GM04504 (cell line): Measurements from ENCODE around the gene MN1.

ENCODE experiments used
- DNase-seq: peaks from one replicate; pipeline ENCODE4 v3.0.0-alpha.2; 2012; ENCODE audit warnings: low read depth

The MN1 gene

GRCh38 chr22:27716074-27716473 is 85.5 kb downstream of the MN1 start:
- DNase-seq, result no peak

GRCh38 chr22:27715106-27715505 is 86.5 kb downstream of the MN1 start:
- no peak for DNase-seq

- no peak for DNase-seq
Observed at GRCh38 chr22:27714068-27714467, 87.5 kb downstream of the MN1 start.

- no peak for DNase-seq
Observed at GRCh38 chr22:27713461-27713860, 88.1 kb downstream of the MN1 start.

- no peak for DNase-seq
Observed at GRCh38 chr22:27711756-27712155, 89.8 kb downstream of the MN1 start.

- no peak for DNase-seq
Observed at GRCh38 chr22:27711012-27711411, 90.5 kb downstream of the MN1 start.

- no peak for DNase-seq
Observed at GRCh38 chr22:27709919-27710675, 91.5 kb downstream of the MN1 start.

- DNase-seq, result no peak
Observed at GRCh38 chr22:27706489-27706888, 95.1 kb downstream of the MN1 start.

GRCh38 chr22:27705408-27706080 is 96.0 kb downstream of the MN1 start:
- DNase-seq, result no peak

GRCh38 chr22:27704581-27704980 is 97.0 kb downstream of the MN1 start:
- no peak for DNase-seq

GRCh38 chr22:27699383-27700019 is 102.1 kb downstream of the MN1 start:
- no peak for DNase-seq

- DNase-seq, result no peak
Observed at GRCh38 chr22:27698813-27699212, 102.7 kb downstream of the MN1 start.
